ENCODE data around the gene SLAMF9.

GRCh38 chr1:159979257-159979656, 25.2 kb upstream of the SLAMF9 start:
- TF ChIP-seq CTCF (IDR thresholded peaks at IDR 0.05; ENCODE audit: insufficient read depth, low read length, poor library complexity, severe bottlenecking) (no peak), EZH2phosphoT487 (conservative IDR thresholded peaks at IDR 0.05; ENCODE audit: low read length) (no peak)

Measured in SU-DHL-6 (cell line).